Spinal cord (tissue), 10 donors: Measurements from ENCODE around the gene PSME3. TPM values are rescaled to one million over a fixed set of nuclear protein-coding genes. Genes with fewer than 3 reads are reported as not detected.

Experiments
- DNase-seq, 6 donors: peaks; one replicate each; pipeline versions ENCODE4 v3.0.0 to v3.0.0-alpha.2; 2013 to 2015; ENCODE audit warnings: low spot score in 6 of 6, low read depth in 4 of 6
- H3K27ac ChIP-seq: one replicate; pipeline ENCODE4 v1.5.1; 2013; ENCODE audit warnings: low read depth, low read length, control low read depth
- H3K27me3 ChIP-seq: one replicate; pipeline ENCODE4 v1.6.1; 2013; ENCODE audit warnings: low read length; ENCODE audit not compliant: control insufficient read depth, insufficient read depth
- H3K36me3 ChIP-seq: one replicate; pipeline ENCODE4 v1.6.1; 2013; ENCODE audit warnings: low read length; ENCODE audit not compliant: control insufficient read depth, insufficient read depth
- H3K4me1 ChIP-seq: one replicate; pipeline ENCODE4 v1.6.1; 2013; ENCODE audit warnings: low read length; ENCODE audit not compliant: control insufficient read depth, insufficient read depth
- H3K4me3 ChIP-seq: one replicate; pipeline ENCODE4 v1.5.1; 2013; ENCODE audit warnings: low read depth, low read length, control low read depth
- H3K9me3 ChIP-seq: one replicate; pipeline ENCODE4 v1.6.1; 2013; ENCODE audit warnings: low read length; ENCODE audit not compliant: control insufficient read depth, insufficient read depth
- WGBS: methylation state at CpG from one replicate; pipeline ENCODE4 v1.1.5; 2013; ENCODE audit warnings: missing lambda C conversion rate; ENCODE audit not compliant: insufficient coverage; 5-methylcytosine and 5-hydroxymethylcytosine counted together
- polyA plus RNA-seq, 2 donors: library from polyadenylated mRNA; unstranded; fragments of 120-200 nt; gene quantifications; one replicate each; pipeline ENCODE4 v1.2.1, GENCODE V29; 2013; ENCODE audit not compliant: insufficient read length in 2 of 2
- total RNA-seq, 2 donors: library from RNA; depleted of rRNA in 1 of 2; stranded (reverse); fragments of 120-200 nt in 1 of 2; fragments of >200 nt in 1 of 2; gene quantifications; one replicate each; pipeline versions ENCODE4 v1.2.3 to v1.2.4, GENCODE V29; 2013 to 2014
- donor health status: healthy.

The PSME3 gene
- total and polyA plus RNA-seq, 4 donors, result 55.8 to 98.5 (median 77.9) TPM

DNA sequence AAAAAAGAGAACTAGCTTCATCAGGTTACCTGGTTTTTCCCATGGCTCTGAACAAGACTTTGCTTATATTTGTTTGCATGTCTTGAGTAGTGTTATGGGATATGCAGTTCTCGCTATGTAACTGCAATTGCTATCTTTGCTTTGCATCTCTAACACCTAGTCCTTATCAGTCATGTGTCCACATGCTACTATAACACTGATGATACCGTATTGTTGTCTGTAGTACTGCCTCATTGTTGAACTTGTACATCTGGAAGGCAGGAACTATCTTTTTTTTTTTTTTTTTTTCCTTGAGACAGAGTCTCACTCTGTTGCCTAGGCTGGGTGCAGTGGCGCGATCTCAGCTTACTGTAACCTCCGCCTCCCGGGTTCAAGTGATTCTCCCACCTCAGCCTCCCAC is 2.5 kb downstream of the PSME3 start:
- DNase-seq, result no peak
- peaks cover 60% of the 10 kb centered on the region for H3K36me3 ChIP-seq
- no peak overlapping the region for H3K4me3 ChIP-seq
- no peaks in the 10 kb centered on the region for H3K27me3 ChIP-seq
- H3K27ac ChIP-seq, result no peak overlapping the region
- no CpG with 5 or more reads among the region's 6 CpGs for WGBS
- H3K9me3 ChIP-seq, result no peaks in the 10 kb centered on the region
- peaks cover 10% of the 10 kb centered on the region for H3K4me1 ChIP-seq

DNA sequence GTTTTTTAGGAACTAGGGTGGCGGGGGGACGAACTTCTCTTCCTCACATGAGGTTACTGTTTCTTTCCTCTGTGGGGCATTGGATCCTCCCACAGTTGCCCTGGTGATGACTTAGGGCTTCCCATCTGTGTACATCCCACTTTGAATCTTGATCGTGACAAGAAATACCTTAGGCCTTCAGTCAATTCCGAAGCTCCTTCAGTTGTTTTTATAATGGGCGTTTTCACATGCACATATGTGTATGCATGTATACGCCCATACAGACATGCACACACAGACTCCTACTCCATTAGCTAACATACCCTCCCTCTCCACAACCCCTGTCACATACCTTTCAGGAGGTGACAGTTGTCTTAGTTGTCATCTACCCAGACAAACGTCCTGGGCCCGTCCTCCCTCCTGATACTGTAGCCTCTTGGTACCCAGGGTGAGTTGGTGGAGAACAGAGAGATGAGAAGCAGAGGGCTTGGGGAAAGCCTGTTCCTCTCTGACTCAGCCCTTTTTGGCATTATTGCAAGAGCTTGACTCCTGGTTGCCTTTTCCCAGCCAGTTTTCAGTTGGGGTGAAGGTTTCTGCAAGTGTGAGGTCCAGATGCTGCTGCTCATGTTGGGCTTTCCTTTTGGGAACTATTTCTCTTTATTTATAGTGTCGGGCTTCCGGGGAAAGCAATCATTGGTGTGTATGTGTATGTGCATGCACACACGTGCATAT is 8.9 kb downstream of the PSME3 start:
- 87% methylated on average over 6 of the region's 11 CpGs for WGBS
- H3K9me3 ChIP-seq, result no peaks in the 10 kb centered on the region

DNA sequence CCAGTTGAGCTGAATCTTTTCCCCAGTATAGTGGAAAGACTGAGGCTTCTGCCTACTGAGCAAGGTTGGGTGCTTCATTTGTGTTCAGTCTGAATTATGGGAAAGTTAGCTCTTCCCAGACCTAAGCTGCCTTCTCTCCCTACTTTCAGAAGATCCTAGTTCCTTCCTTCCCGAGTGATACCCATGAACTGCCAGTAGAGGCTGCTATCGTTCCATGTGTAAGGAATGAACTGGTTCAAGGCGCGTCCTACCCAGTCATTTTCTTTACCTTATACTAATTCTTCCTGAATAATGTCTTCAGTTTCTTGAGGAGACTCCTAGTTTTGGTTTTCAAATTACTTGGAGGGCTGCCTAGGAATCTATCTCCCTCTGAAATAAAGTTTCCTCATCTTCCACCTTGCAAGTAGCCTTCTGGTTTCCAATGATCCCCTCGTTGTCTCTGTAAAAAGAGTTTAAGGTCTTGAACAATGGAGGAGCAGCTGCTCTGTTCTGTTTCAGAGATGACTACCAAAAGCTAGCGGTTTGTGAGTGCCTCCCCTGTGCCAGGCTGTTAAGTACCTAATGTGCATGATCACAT is 10.2 kb downstream of the PSME3 start:
- Histone ChIP-seq H3K27me3 (no peaks in the 10 kb centered on the region), H3K9me3 (no peaks in the 10 kb centered on the region), H3K36me3 (peaks cover 67% of the 10 kb centered on the region), H3K4me1 (no peaks in the 10 kb centered on the region), H3K27ac (no peak overlapping the region), H3K4me3 (no peak overlapping the region)
- no CpG with 5 or more reads among the region's 6 CpGs for WGBS
- DNase-seq, result peak; percentile 29 to 89 (median 49)

More for the DNA sequence above, 8.9 kb downstream of the PSME3 start:
- no peak overlapping the region for H3K4me3 ChIP-seq
- DNase-seq, result no peak
- peaks cover 81% of the 10 kb centered on the region for H3K36me3 ChIP-seq
- no peak overlapping the region for H3K27ac ChIP-seq
- H3K4me1 ChIP-seq, result no peaks in the 10 kb centered on the region
- no peaks in the 10 kb centered on the region for H3K27me3 ChIP-seq

DNA sequence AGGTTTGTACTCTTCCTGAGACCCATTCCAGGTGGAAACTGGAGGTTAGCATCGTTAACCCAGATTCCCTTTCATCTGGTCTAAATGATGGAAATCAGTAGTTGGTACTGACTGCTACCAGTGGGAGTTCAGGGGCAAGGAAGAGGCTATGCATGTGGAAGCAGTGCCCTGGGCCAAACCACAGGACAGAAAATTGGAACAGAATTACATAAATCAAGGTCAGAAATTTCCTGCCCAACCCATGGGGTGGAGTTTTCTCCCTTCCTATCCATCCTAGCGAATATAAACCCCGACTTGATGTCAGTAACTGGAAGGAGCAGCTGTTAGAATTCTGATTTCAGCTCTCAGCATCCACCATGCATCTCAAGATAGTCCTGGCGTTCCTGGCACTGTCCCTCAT is 11.1 kb downstream of the PSME3 start, which contains the start of gene AOC2:
AOC2 (plus strand) TSS at position 310 of the 400 bp plus-strand sequence; CDS start at position 357, 47 bp downstream.
- no peaks in the 10 kb centered on the region for H3K27me3 ChIP-seq
- WGBS, result 96% methylated on average over 4 of the region's 4 CpGs
- H3K4me1 ChIP-seq, result no peaks in the 10 kb centered on the region
- H3K27ac ChIP-seq, result no peak within 1 kb of the TSS
- no peaks in the 10 kb centered on the region for H3K9me3 ChIP-seq
- H3K4me3 ChIP-seq, result no peak within 1 kb of the TSS
- no peak for DNase-seq
- H3K36me3 ChIP-seq, result peaks cover 59% of the 10 kb centered on the region

DNA sequence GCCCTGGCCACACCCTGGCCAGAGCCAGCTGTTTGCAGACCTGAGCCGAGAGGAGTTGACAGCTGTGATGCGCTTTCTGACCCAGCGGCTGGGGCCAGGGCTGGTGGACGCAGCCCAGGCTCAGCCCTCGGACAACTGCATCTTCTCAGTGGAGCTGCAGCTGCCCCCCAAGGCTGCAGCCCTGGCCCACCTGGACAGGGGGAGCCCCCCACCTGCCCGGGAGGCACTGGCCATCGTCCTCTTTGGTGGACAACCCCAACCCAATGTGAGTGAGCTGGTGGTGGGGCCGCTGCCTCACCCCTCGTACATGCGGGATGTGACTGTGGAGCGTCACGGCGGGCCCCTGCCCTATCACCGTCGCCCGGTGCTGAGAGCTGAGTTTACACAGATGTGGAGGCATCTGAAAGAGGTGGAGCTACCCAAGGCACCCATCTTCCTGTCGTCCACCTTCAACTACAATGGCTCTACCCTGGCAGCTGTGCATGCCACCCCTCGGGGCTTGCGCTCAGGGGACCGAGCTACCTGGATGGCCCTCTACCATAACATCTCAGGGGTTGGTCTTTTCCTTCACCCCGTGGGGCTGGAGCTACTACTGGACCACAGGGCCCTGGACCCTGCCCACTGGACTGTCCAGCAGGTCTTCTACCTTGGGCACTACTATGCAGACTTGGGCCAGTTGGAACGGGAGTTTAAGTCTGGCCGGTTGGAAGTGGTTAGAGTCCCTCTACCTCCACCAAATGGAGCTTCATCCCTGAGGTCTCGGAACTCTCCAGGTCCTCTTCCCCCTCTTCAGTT is 11.8 kb downstream of the PSME3 start:
- H3K27ac ChIP-seq, result no peak overlapping the region
- no peaks in the 10 kb centered on the region for H3K27me3 ChIP-seq
- peaks cover 4% of the 10 kb centered on the region for H3K4me1 ChIP-seq
- peaks cover 52% of the 10 kb centered on the region for H3K36me3 ChIP-seq
- WGBS, result 94% methylated on average over 21 of the region's 24 CpGs
- H3K4me3 ChIP-seq, result no peak overlapping the region
- no peak for DNase-seq
- no peaks in the 10 kb centered on the region for H3K9me3 ChIP-seq

DNA sequence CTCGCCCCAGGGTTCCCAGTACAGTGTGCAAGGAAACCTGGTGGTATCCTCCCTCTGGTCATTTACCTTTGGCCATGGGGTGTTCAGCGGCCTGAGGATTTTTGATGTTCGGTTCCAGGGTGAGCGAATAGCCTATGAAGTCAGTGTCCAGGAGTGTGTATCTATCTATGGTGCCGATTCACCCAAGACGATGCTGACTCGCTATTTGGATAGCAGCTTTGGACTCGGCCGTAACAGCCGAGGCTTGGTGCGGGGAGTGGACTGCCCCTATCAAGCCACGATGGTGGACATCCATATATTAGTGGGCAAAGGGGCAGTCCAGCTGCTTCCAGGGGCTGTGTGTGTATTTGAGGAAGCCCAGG is 12.3 kb downstream of the PSME3 start:
- no peak overlapping the region for H3K27ac ChIP-seq
- no peaks in the 10 kb centered on the region for H3K9me3 ChIP-seq
- peaks cover 47% of the 10 kb centered on the region for H3K36me3 ChIP-seq
- no peak overlapping the region for H3K4me3 ChIP-seq
- peaks cover 7% of the 10 kb centered on the region for H3K4me1 ChIP-seq
- DNase-seq, result no peak
- no peaks in the 10 kb centered on the region for H3K27me3 ChIP-seq
- 94% methylated on average over 8 of the region's 12 CpGs for WGBS

DNA sequence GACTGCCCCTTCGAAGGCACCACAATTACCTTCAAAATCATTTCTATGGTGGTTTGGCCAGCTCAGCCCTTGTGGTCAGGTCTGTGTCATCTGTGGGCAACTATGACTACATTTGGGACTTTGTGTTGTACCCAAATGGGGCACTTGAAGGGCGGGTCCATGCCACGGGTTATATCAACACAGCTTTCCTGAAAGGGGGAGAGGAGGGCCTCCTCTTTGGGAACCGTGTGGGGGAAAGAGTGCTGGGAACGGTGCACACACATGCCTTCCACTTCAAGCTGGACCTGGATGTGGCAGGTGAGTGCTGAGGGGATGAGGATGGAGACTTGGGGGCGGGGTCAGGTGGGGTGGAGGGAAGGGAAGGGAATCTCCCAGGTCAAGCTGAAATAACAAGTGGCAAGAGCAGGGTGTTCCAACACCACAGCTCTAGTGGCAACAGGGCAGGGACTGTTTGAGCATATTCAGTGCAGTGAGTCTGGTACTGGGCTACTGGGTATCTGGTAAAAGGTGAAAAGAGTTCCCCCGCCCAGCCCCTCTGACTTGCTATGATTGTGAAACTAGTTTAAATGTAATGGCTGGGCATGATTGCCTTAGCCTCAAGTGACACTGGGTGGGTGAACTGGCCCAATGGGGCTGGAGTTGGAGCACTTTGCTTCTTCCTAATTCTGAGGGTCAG is 12.9 kb downstream of the PSME3 start:
- Histone ChIP-seq H3K36me3 (peaks cover 42% of the 10 kb centered on the region), H3K4me3 (no peak overlapping the region), H3K27me3 (no peaks in the 10 kb centered on the region), H3K27ac (no peak overlapping the region), H3K4me1 (peaks cover 10% of the 10 kb centered on the region), H3K9me3 (no peaks in the 10 kb centered on the region)
- DNase-seq, result no peak
- 93% methylated on average over 6 of the region's 7 CpGs for WGBS

DNA sequence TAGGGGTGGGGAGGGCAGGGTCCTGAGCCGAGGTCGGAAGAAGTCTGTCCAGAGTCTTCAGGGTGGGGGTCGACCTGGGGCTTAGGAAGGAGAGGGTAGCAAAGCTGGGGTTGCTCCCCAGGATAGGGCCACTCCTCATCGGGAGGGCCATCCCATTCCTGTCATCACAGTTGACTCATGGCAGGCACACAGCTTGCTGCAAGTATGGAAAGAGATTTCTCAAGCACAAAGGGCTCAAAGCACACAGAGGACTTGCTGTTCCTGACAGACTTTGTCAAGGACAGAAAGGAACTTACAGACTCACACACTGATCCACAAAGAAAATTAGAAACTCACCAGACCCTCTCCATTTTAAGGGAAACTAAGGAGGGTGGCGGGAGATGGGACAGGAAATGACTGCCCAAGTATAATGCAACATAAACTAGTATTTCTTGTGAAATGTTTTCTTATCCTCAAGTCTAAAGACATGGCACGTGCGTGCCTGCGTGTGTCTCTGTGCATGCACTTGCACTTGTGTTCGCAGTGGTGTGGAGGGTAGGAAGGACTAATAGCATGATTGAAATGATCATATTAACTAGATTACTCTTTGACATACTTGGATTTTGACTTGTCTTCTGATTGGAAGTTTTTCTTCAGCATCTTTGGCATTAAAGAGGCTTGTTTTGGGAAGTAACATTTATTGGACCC is 13.5 kb downstream of the PSME3 start:
- Histone ChIP-seq H3K4me3 (no peak overlapping the region), H3K36me3 (peaks cover 35% of the 10 kb centered on the region), H3K4me1 (peaks cover 10% of the 10 kb centered on the region), H3K27me3 (no peaks in the 10 kb centered on the region), H3K9me3 (no peaks in the 10 kb centered on the region), H3K27ac (no peak overlapping the region)
- 80% methylated on average over 3 of the region's 9 CpGs for WGBS
- DNase-seq, result no peak

DNA sequence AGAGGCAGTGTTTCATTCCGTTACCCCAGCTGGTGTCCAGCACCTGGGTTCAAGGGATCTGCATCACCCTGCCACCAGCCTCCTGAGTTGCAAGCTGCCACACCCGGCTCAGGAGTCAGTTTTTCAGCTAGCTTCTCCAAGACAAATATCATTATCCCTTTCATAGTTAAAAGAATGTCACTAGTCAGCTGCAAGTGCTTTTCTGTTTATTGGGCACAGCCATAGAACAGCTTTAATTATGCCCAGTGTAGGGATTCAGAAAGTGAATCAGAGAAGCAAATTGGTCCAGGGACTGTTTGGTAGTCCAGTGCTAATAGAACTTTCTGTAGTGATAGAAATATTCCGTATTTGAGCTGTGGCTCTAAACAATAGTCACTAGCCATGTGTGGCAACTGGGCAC is 14.9 kb downstream of the PSME3 start:
- Histone ChIP-seq H3K4me1 (peaks cover 10% of the 10 kb centered on the region), H3K9me3 (no peaks in the 10 kb centered on the region), H3K36me3 (peaks cover 24% of the 10 kb centered on the region), H3K27ac (no peak overlapping the region), H3K4me3 (no peak overlapping the region), H3K27me3 (no peaks in the 10 kb centered on the region)
- DNase-seq, result no peak
- 71% methylated on average over 1 of the region's 3 CpGs for WGBS
